Ishikawa (cell line): ENCODE data around the gene IP6K3.

Source experiments
- CEBPB ChIP-seq: IDR thresholded peaks from 2 replicates; pipeline ENCODE4 v1.6.1; 2012
- CREB1 ChIP-seq: IDR thresholded peaks from 2 replicates; pipeline ENCODE4 v1.6.1; 2012; ENCODE audit warnings: low read depth
- EGR1 ChIP-seq: IDR thresholded peaks from 2 replicates; pipeline ENCODE4 v1.6.1; 2012
- EP300 ChIP-seq: IDR thresholded peaks from 2 replicates; pipeline ENCODE4 v1.6.1; 2012; ENCODE audit warnings: borderline replicate concordance
- FOXM1 ChIP-seq: IDR thresholded peaks from 2 replicates; pipeline ENCODE4 v1.6.1; 2012; ENCODE audit warnings: low read depth, borderline replicate concordance
- NFIC ChIP-seq: IDR thresholded peaks from 2 replicates; pipeline ENCODE4 v1.6.1; 2012
- RAD21 ChIP-seq: IDR thresholded peaks from 2 replicates; pipeline ENCODE4 v1.6.1; 2012; ENCODE audit warnings: low read depth
- TAF1 ChIP-seq: IDR thresholded peaks from 2 replicates; pipeline ENCODE4 v1.6.1; 2012; ENCODE audit warnings: low read depth, mild to moderate bottlenecking
- TCF12 ChIP-seq: IDR thresholded peaks from 2 replicates; pipeline ENCODE4 v1.6.1; 2012; ENCODE audit warnings: low read depth
- TEAD4 ChIP-seq: IDR thresholded peaks from 2 replicates; pipeline ENCODE4 v1.6.1; 2012
- YY1 ChIP-seq: IDR thresholded peaks from 2 replicates; pipeline ENCODE4 v1.6.1; 2012; ENCODE audit warnings: low read depth
- ZBTB7A ChIP-seq: IDR thresholded peaks from 2 replicates; pipeline ENCODE4 v1.6.1; 2012; ENCODE audit warnings: low read depth
- TF ChIP-seq, protein P1 (sequence below): IDR thresholded peaks from 2 replicates; pipeline ENCODE4 v1.6.1; 2012
- TF ChIP-seq, protein P2 (sequence below): IDR thresholded peaks from 2 replicates; pipeline ENCODE4 v1.6.1; 2012; ENCODE audit warnings: low read depth, mild to moderate bottlenecking
- TF ChIP-seq, protein P3 (sequence below): IDR thresholded peaks from 2 replicates; pipeline ENCODE4 v1.6.1; 2012

IP6K3 gene

DNA sequence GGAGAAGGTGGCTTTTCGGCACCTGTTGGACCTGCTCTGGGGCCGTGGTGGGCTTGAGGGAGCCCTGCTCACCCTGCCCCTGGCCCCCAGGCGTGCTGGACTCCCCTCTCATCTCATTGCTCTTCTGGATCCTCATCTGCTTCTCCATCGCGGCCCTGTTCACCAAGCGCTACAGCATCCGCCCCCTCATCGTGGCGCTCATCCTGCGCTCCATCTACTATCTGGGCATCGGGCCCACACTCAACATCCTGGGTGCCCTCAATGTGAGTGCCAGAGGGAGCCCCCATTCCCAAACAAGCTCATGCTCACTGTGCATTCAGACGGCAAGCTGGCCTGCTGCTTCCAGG, 57.6 kb downstream of the IP6K3 start:
- TF ChIP-seq, protein P1, sequence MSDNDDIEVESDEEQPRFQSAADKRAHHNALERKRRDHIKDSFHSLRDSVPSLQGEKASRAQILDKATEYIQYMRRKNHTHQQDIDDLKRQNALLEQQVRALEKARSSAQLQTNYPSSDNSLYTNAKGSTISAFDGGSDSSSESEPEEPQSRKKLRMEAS = no peak
- TF ChIP-seq TAF1 (no peak), NFIC (no peak)

GRCh38 chr6:33688451-33689147, 58.1 kb downstream of the IP6K3 start:
- TF ChIP-seq CREB1 (no peak), CEBPB (no peak), ZBTB7A (no peak), TAF1 (no peak), NFIC (no peak), RAD21 (no peak)

DNA sequence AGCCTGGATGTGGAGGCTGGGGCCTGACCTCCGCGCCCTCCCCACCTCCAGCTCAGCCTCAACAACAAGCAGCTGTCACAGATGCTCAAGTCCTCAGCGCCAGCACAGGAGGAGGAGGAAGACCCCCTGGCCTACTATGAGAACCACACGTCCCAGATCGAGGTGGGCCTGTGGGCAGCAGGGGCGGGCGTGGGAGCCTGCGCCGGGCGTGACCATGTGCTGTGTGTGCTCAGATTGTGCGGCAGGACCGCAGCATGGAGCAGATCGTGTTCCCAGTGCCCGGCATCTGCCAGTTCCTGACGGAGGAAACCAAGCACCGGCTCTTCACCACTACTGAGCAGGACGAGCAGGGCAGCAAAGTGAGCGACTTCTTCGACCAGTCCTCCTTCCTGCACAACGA, 58.7 kb downstream of the IP6K3 start:
- TF ChIP-seq NFIC = no peak
- no peak for TF ChIP-seq CREB1
- TF ChIP-seq CEBPB = no peak
- TF ChIP-seq, protein P1 = no peak
- TF ChIP-seq TEAD4 = no peak
- TF ChIP-seq, protein P2, sequence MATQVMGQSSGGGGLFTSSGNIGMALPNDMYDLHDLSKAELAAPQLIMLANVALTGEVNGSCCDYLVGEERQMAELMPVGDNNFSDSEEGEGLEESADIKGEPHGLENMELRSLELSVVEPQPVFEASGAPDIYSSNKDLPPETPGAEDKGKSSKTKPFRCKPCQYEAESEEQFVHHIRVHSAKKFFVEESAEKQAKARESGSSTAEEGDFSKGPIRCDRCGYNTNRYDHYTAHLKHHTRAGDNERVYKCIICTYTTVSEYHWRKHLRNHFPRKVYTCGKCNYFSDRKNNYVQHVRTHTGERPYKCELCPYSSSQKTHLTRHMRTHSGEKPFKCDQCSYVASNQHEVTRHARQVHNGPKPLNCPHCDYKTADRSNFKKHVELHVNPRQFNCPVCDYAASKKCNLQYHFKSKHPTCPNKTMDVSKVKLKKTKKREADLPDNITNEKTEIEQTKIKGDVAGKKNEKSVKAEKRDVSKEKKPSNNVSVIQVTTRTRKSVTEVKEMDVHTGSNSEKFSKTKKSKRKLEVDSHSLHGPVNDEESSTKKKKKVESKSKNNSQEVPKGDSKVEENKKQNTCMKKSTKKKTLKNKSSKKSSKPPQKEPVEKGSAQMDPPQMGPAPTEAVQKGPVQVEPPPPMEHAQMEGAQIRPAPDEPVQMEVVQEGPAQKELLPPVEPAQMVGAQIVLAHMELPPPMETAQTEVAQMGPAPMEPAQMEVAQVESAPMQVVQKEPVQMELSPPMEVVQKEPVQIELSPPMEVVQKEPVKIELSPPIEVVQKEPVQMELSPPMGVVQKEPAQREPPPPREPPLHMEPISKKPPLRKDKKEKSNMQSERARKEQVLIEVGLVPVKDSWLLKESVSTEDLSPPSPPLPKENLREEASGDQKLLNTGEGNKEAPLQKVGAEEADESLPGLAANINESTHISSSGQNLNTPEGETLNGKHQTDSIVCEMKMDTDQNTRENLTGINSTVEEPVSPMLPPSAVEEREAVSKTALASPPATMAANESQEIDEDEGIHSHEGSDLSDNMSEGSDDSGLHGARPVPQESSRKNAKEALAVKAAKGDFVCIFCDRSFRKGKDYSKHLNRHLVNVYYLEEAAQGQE = no peak
- TF ChIP-seq EGR1 = no peak
- no peak for TF ChIP-seq TCF12
- TF ChIP-seq, protein P3, sequence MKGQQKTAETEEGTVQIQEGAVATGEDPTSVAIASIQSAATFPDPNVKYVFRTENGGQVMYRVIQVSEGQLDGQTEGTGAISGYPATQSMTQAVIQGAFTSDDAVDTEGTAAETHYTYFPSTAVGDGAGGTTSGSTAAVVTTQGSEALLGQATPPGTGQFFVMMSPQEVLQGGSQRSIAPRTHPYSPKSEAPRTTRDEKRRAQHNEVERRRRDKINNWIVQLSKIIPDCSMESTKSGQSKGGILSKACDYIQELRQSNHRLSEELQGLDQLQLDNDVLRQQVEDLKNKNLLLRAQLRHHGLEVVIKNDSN = no peak
- no peak for TF ChIP-seq EP300
- TF ChIP-seq ZBTB7A = no peak
- no peak for TF ChIP-seq RAD21
- no peak for TF ChIP-seq FOXM1
- no peak for TF ChIP-seq YY1
- TF ChIP-seq TAF1 = no peak

DNA sequence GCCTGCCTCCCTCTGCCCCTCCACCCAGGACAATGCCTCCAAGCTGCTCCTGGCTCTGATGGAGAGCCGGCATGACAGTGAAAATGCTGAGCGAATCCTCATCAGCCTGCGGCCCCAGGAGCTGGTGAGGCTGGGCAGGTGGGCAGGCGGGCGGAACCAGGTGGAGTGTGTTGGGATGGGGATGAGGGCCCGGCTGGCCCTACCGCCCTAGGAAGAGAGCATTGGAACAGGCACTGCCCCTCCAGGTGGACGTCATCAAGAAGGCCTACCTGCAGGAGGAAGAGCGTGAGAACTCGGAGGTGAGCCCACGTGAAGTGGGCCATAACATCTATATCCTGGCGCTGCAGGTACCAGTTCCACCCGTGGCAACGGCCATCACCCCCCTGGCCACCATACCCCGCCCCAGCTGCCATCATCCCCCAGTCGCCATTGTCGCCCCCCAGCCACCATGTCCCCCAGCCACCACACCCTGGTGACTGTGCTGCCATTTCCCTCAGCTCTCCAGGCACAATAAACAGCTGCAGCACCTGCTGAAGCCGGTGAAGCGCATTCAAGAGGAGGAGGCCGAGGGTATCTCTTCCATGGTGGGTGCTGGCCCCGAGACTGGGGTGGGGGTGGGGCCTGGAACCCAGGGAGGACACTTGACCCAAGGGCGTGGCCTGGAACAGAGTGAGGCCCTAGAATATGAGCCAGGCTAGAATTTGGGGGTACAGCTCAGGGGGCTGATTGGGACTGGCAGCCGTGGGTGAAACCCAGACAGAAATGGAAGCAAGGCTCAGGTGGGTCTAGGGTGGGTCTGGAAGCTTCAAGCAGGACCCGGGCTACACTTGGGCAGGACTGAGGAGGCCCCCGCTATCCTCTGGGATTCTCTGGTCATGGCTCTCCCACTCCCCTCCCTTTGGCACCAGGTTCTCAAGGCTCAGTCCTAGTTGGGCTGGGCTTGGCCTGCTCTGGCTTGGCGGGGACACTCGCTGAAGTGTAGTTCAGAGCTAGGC, 59.4 kb downstream of the IP6K3 start:
- TF ChIP-seq, protein P1 = no peak
- TF ChIP-seq RAD21 = no peak
- no peak for TF ChIP-seq YY1
- no peak for TF ChIP-seq EGR1
- no peak for TF ChIP-seq TCF12
- TF ChIP-seq TEAD4 = no peak
- no peak for TF ChIP-seq NFIC
- TF ChIP-seq CREB1 = no peak
- no peak for TF ChIP-seq CEBPB
- TF ChIP-seq TAF1 = no peak
- TF ChIP-seq EP300 = no peak

- TF ChIP-seq CREB1 (no peak), NFIC (no peak), EGR1 (no peak), ZBTB7A (no peak), FOXM1 (no peak), CEBPB (no peak), TEAD4 (no peak), RAD21 (no peak), EP300 (no peak), YY1 (no peak), TAF1 (no peak)
- TF ChIP-seq, protein P3 = no peak
- TF ChIP-seq, protein P2 = no peak
Measured at GRCh38 chr6:33686225-33686924, 60.3 kb downstream of the IP6K3 start.
